Measurements from ENCODE around the gene GFPT2.
A peak's percentile ranks its signal among the peaks of the same experiment; 100 is the strongest.
"Not testable (repeated sequence)": the region's sequence is repeated elsewhere in the genome, so short reads cannot be mapped to it uniquely, and the experiment has no call there.

Gene GFPT2

GRCh38 chr5:180311216-180311615, 41.9 kb downstream of the GFPT2 start:
- no peak for DNase-seq

GRCh38 chr5:180306796-180307195, 46.3 kb downstream of the GFPT2 start:
- DNase-seq: no peak

GRCh38 chr5:180305481-180305880, 47.7 kb downstream of the GFPT2 start:
- DNase-seq: no peak

- DNase-seq: no peak
Observed at GRCh38 chr5:180304431-180305375, 48.4 kb downstream of the GFPT2 start.

- no peak for DNase-seq
Observed at GRCh38 chr5:180304016-180304292, 49.2 kb downstream of the GFPT2 start.

- DNase-seq: no peak
Observed at GRCh38 chr5:180303226-180304015, 49.7 kb downstream of the GFPT2 start.

- DNase-seq: no peak
Observed at GRCh38 chr5:180302256-180302655, 50.9 kb downstream of the GFPT2 start.

GRCh38 chr5:180301253-180301652, 51.9 kb downstream of the GFPT2 start:
- no peak for DNase-seq

GRCh38 chr5:180299526-180299925, 53.6 kb downstream of the GFPT2 start:
- no peak for DNase-seq

GRCh38 chr5:180299014-180299413, 54.1 kb downstream of the GFPT2 start:
- not testable (repeated sequence) for DNase-seq

GRCh38 chr5:180297587-180298282, 55.4 kb downstream of the GFPT2 start:
- DNase-seq: no peak

GRCh38 chr5:180296771-180297170, 56.4 kb downstream of the GFPT2 start:
- DNase-seq: no peak

GRCh38 chr5:180294913-180295555, 58.1 kb downstream of the GFPT2 start:
- no peak for DNase-seq

- no peak for DNase-seq
Observed at GRCh38 chr5:180294411-180294810, 58.7 kb downstream of the GFPT2 start.

GRCh38 chr5:180291943-180292831, 60.9 kb downstream of the GFPT2 start, which contains the start of gene MAPK9:
Gene MAPK9 (minus strand): TSS chr5:180292083. CDS start chr5:180280561, 11,522 bp downstream.
- peak in 56 of 58 donors; percentile 18 to 87 (median 76) for DNase-seq

- DNase-seq: peak in 1 of 58 donors; percentile 47
Observed at GRCh38 chr5:180291234-180291940, 61.7 kb downstream of the GFPT2 start.

GRCh38 chr5:180290568-180291233, 62.4 kb downstream of the GFPT2 start:
- DNase-seq: peak in 1 of 58 donors; percentile 18

GRCh38 chr5:180289966-180290365, 63.2 kb downstream of the GFPT2 start:
- DNase-seq: no peak

GRCh38 chr5:180289433-180289832, 63.7 kb downstream of the GFPT2 start:
- DNase-seq: no peak

Measured in anterior cingulate cortex (tissue), 58 donors.